NCI-H345 treated with DMSO at 0.1 percent for 48 hours (cell line): ENCODE data around the gene C5AR1.
"Not testable (repeated sequence)": the region's sequence is repeated elsewhere in the genome, so short reads cannot be mapped to it uniquely, and the experiment has no call there.

Experiments used
- DNase-seq: peaks from one replicate; lab custom pipeline; 2025; ENCODE audit not compliant: unreplicated experiment; lab: John Stamatoyannopoulos, UW

Gene C5AR1

DNA sequence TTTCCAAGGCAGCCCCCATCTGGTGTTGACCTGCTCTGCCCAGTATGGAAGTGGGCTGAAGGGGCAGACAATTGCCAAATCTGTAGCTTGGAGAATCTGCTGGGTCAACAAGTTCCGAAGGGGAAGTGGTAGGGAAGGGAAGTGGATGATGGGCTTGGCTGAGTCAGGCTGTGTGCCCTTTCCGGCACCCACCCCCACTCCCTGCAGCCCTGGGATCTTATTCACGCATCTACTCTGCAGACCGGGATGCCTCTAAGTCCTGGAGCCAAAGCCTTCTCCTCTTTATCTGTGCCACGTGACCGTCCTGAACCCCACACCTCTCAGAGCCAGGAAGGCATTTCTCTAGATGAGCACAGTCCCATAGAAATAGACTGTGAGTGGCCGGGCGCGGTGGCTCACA, 14.8 kb downstream of the C5AR1 start:
- DNase-seq: no peak

DNA sequence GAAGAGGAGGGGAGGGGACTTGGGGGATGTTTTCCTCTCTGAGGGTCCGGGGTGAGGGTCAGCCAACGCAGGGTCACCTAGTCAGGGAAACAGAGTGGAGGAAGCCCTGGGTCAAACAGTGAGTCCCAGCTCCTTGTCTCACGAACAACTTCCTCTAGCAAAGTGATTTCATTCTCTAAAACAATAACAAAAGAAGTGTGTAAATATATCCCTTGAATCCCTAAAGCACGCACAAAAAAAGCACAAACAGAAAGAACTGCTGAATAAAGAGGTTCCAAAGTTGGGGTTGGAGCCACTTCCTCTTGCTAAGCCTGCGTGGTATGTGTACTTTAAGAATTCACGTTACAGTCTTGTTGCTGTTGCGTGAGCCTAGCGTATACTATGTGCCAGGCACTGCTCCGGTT, 20.8 kb downstream of the C5AR1 start:
- no peak for DNase-seq

DNA sequence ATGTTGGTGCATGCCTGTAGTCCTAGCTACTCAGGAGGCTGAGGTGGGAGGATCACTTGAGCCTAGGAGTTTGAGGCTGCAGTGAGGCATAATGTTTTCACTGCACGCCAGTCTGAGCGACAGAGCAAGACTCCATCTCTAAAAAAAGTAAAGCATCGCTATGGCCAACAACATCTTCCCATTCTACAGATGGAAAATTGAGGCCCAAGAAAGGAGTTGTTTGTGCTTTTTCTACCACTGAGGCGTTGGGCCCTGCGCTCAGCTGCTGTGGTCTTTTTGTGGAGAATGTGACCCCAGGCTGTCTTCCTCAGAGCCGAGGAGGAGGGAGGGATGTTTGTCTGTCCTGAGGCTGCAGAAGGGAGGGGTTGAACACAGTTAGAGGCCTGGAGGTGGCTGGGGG, 21.8 kb downstream of the C5AR1 start:
- no peak for DNase-seq

DNA sequence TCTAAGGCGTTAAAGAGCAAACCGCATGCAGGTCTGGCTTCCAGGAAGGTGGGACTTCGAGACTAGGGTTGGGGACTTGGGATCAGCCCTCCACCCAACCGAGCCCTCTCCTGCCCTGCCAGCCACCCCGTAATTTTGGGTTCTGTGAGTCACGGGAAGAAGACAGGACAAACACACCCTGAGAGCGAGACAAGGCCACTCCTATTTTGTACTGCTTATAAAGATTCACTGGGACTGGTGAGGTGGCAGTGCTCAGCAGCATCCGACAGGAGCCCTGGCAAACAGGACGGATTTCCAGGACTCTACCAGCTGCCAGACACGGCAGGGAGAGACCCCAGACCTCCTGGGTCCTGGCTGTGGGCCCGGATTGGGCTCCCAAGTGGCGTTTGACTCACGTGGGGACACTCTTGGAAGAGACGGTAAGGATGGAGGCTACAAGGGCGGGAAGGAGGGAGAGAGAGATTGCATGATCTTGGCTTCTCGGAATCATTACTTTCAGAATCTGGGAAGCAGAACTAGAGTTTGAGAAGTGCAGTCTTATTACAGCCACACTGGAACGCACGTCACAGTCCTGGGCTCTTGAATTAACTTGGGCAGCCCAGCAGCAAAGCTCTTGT, 22.4 kb downstream of the C5AR1 start, which contains the start of gene C5AR2:
Gene C5AR2, plus strand, starts transcription at position 245 of the 617 bp plus-strand sequence. CDS start 8,625 bp downstream, outside the sequence.
- DNase-seq: no peak

DNA sequence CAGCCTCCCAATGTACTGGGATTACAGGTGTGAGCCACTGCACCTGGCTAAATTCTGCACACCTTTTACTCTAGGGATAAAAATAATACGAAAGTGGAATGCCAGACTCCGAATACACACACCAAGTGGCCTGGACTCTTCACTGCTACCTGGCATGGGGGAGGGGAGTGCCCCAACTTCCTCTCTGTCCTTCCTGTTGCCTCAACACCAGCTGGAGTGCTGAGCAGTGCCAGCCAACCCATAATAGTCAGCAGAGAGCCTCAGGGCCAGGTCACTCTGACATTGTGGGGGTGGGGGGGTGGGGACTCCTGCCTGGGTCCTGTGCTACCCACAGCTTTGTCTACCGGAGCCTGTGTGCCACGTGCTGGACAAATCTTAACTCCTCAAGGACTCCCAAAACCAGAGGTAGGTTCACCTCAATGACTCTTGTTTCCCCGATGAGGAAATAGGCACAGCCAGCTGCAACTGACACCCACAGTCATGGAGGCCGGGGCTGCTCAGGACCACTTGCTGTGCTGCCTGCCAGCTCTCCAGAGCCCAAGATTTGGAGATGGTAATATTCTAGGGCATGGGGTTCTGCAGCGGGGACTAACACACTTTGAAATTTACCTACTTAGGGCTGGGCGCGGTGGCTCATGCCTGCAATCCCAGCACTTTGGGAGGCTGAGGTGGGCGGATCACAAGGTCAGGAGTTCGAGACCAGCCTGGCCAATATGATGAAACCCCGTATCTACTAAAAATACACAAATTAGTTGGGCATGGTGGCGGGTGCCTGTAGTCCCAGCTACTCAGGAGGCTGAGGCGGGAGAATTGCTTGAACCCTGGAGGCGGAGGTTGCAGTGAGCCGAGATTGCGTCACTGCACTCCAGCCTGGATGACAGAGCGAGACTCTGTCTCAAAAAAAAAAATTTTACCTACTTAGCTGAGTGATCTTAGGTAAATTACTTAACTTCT, 27.4 kb downstream of the C5AR1 start:
- not testable (repeated sequence) for DNase-seq

DNA sequence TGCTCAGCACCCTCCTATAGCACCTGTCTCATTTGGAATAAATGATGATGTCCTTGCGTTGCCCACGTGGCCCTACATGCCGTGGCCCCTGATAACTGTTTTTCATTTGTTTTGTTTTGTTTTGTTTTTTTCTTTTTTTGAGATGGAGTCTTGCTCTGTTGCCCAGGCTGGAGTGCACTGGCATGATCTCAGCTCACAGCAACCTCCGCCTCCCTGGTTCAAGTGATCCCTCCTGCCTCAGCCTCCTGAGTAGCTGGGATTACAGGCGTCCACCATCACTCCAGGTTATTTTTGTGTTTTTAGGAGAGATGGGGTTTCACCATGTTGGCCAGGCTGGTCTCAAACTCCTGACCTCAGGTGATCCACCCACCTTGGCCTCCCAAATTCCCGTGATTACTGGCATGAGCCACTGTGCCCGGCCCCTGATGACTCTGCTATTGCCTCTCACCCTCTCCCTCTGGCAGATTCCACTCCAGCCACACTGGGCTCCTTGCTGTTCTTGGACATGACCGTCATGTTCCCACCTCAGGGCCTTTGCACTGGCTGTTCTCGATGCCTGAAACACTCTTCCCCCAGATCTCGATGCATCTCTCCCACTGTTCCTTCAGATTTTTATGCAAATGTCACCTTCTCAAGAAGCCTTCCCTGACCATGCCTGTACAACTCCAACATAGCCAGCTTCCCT, 29.7 kb downstream of the C5AR1 start:
- no peak for DNase-seq

DNA sequence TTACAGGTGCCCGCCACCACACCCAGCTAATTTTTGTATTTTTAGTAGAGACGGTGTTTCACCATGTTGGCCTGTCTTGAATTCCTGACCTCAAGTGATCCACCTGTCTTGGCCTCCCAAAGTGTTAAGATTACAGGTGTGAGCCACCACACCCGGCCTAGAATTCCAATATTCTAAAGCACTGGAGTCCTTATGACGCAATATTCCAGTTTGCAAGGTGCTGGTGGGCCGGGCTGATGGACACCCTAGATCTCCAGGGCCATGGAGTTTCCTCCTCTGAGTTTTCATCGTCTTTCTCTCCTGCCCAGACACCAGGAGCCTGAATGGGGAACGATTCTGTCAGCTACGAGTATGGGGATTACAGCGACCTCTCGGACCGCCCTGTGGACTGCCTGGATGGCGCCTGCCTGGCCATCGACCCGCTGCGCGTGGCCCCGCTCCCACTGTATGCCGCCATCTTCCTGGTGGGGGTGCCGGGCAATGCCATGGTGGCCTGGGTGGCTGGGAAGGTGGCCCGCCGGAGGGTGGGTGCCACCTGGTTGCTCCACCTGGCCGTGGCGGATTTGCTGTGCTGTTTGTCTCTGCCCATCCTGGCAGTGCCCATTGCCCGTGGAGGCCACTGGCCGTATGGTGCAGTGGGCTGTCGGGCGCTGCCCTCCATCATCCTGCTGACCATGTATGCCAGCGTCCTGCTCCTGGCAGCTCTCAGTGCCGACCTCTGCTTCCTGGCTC, 31.0 kb downstream of the C5AR1 start:
- no peak for DNase-seq

DNA sequence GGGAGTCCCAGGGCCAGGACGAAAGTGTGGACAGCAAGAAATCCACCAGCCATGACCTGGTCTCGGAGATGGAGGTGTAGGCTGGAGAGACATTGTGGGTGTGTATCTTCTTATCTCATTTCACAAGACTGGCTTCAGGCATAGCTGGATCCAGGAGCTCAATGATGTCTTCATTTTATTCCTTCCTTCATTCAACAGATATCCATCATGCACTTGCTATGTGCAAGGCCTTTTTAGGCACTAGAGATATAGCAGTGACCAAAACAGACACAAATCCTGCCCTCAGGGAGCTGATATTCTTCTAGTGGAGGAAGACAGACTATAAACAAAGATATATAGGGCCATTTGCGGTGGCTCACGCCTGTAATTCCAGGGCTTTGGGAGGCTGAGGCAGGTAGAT, 32.1 kb downstream of the C5AR1 start:
- DNase-seq: no peak

DNA sequence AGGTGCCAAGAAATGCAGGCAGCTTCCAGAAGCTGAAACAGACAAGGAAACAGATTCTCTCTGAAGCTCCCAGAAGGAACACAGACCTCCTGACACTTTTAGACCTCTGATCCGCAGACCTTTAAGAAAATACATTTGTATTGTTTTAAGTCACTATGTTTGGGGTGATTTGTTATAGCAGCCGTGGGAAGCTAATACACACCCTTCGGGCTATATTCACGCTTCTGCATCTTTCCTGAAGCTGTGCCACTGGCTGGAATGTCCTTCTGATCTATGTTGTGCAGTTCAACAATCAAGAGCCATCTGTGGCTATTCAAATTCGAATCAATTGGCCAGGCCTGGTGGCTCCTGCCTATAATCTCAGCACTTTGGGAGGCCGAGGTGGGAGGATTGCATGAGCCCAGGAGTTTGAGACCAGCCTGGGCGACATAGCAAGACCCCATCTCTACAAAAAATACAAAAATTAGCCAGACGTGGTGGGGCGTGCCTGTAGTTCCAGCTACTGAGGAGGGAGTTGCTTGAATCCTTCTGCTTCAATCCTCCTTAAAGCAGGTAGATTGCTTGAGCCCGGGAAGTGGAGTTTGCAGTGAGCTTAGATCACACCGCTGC, 33.6 kb downstream of the C5AR1 start:
- DNase-seq: no peak

DNA sequence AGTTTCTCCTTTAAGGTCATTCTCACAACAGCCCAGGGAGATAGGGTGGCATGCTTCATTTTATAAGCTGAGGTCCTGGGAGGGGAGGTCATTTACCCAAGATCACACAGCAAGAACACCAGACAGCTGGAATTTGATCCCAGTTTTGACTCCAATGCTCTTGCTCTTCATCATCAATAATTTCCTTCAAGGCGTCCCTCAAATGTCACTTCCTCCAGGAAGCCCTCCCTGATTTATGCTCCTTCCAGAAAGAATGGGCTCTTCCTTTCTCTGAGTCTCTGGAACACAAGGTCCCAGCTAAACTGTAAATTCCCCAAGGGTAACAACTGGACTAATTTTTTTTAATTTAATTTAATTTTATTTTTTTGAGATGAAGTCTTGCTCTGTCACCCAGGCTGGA, 34.8 kb downstream of the C5AR1 start:
- DNase-seq: no peak

DNA sequence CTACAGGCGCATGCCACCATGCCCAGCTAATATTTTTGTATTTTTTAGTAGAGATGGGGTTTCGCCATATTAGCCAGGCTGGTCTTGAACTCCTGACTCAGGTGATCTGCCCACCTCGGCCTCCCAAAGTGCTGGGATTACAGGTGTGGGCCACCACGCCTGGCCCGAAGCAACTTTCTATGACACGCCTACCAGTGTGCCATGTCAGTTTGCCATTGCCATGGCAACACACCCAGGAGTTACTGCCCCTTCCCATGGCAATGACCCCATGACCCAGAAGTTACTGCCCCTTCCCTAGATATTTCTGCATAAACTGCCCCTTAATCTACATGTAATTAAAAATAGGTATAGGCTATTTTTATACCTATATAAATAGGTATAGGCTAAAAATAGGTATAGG, 36.4 kb downstream of the C5AR1 start:
- DNase-seq: not testable (repeated sequence)

DNA sequence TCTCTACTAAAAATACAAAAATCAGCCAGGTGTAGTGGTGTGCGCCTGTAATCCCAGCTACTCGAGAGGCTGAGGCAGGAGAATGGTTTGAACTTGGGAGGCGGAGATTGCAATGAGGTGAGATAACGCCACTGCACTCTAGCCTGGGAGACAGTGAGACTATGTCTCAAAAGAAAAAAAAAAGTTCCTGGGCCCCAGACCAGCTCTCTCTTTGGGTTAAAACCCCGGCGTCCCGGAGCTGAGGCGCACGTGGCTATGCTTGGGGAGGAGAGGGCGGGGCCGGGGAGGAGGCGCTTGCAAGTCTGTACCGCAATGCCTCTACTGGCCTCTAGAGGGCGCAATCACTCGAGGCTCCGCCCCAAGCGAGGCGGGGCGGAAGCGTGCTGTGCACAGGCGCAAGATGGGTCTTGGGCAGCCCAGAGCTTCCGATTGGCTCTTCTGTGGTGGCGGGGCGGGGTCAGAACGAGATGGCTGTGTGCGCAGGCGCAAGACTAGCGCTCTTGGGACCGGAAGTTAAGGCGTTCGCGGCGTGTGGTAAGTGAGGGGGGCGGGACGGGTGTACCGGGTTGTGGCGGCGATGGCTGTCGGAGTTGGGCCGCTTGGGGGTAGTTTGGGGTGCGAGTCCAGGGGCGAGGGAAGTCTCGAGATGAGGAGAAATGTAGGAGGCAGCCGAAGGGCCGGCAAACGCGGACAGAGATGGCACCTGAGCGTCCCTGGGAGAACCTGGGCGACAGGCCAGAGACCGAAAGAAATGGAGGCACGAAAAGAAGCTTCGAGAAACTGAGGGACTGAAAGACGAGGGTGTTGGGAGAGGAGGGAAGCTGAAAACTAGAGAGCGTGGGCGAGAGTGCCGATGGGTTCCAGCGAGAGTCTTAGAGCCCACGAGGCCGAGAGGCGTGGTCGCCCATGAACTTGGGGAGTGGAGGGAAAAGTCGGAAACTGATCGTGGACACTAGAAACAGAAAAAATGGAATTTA, 39.4 kb downstream of the C5AR1 start, which contains the start of gene DHX34:
Gene DHX34, plus strand, starts transcription at position 497 of the 977 bp plus-strand sequence. CDS start 3,716 bp downstream, outside the sequence.
- peak; percentile 89 for DNase-seq

DNA sequence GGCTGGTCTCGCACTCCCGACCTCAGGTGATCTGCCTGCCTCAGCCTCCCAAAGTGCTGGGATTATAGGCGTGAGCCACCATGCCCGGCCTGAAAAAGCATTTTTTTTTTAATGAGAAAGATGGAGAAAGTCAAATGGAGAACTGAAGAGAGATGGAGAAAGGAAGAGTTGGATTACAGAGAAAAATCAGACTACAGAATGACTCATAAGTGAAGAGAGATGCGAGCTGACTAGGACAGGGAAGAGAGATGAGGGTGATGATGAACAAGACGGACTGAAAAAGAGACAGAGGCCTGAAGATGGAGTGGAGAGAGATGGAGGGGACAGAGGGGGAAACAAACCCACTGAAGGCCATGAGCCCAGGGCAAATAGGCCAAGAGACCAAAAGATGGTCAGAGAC, 41.0 kb downstream of the C5AR1 start:
- no peak for DNase-seq

DNA sequence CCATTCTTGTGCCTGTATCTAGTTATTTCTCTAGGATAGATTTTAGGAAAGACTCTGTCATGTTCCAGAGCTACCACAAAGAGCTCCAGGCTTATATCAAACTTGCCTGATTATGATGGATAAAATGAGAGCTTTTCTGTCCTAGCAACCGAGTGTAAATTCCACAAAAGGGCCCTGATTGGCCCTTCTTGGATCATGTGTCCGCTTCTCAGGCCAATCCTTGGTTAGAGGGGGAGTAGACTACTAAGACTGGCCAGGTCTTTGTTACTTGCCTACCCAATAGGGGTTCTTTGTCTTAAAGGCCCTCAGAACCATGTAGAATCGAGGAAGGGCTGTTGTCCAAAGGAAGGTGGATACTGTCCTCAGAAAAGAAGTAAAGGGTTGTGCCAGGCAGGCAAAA, 41.9 kb downstream of the C5AR1 start:
- no peak for DNase-seq

DNA sequence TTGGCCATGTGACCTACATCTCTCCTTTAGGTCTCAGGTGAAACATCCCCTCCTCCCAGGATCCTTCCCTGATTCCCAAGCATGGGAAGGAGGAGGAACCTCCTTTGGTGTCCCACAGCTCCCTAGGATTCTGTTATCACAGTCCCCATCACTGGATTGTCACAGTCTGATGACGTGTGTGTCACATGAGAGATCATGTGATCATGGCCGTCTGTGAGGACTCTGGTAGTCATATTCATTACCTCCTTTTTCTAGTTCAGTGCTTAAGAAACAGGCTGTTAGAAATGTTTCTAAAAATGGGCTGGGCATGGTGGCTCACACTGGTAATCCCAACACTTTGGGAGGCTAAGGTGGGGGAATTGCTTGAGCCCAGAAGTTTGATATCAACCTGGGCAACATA, 42.4 kb downstream of the C5AR1 start:
- DNase-seq: no peak

DNA sequence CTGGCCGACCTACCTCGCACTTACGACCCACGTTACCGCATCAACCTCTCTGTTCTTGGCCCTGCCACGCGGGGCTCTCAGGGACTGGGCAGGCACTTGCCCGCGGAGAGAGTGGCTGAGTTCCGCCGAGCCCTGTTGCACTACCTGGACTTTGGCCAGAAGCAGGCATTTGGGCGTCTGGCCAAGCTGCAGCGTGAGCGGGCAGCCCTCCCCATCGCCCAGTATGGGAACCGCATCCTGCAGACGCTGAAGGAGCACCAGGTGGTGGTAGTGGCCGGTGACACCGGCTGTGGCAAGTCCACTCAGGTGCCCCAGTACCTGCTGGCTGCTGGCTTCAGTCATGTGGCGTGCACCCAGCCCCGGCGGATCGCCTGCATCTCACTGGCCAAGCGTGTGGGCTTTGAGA, 43.6 kb downstream of the C5AR1 start:
- DNase-seq: no peak

DNA sequence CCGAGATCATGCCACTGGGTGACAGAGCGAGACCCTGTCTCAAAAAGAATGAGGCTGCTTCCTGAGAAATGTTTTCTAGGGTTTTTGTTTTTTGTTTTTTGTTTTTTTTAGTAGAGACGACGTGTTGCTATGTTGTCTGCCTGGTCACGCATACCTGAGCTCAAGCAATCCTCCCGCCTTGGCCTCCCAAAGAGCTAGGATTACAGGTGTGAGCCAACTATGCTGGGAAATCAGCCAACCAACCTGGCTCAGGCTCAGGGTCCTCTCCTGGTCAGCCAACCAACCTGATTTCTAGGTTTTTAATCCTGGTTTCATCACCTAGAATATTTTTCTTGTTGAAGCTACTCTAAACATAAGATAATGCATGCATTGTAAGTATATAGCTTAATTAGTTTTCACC, 47.2 kb downstream of the C5AR1 start:
- DNase-seq: no peak

DNA sequence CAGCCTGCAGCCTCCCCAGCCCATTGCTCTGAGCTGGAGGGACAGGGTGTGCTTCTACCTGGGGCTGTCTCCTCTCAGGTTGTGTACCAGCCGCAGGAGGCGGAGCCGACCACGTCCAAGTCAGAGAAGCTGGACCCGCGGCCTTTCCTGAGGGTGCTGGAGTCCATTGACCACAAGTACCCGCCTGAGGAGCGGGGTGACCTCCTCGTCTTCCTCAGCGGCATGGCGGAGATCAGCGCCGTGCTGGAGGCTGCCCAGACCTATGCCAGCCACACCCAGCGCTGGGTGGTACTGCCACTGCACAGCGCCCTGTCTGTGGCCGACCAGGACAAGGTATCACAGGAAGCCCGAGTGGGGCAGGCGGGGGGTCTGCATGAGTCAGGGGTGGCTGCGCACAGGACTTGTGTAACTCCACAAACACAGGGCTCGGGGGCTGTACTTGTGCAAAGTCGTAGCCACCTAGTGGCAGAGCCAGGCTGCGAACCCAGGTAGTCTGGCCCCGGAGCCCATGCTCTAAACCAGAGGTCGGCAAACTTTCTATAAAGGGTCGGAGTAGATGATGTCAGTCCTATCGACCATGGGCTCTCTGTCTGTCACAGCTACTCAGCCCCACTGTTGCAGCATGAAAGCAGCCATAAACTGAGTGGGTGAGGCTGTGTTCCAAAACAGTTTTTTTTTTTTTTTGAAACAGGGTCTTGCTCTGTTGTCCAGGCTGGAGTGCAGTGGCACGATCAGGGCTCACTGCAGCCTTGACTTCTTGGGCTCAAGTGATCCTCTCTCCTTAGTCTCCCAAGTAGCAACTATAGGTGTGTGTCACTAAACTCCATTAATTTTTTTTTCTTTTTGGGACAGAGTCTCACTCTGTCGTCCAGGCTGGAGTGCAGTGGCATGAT, 48.4 kb downstream of the C5AR1 start:
- DNase-seq: no peak
